HG03196 (cell line): ENCODE measurements around the gene SLC25A29.

Experiments used
- ATAC-seq: cut with Tn5 transposase; IDR thresholded peaks from one replicate; pipeline ENCODE4 v1.9.1; 2021; ENCODE audit not compliant: unreplicated experiment

Gene SLC25A29

DNA sequence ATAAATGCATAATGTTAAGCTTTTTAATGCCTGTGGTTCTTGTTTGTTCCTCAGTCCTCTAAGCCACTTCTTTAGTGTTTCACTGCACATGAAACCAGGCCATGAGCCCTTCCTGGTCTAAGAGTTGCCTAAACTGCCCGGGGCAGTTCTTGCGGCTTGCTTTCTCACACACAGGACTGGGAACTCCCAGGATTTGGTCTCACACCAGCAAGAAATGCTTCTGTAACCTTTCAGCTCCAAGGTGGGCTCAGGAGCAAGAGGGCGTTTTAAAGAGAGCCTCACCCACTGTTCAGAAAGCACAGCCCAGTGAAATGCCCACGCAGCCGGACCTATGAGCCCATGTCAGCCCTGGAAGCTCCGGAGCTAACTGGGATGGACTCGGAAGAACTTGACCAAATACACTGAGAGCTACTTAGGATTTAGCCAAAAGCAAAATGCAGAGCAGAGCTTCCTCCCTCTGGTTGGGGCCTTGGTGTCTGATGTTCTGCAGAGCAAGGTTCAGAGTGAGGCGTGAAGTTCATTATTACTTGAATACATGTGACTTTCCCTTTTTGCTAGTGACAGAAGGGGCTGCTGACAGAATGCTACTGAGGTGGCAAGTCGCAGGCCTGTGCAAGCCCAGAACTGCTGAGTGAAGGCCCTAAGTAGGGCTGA is 23.4 kb downstream of the SLC25A29 start:
- ATAC-seq, result no peak

GRCh38 chr14:100282083-100282350 is 24.2 kb downstream of the SLC25A29 start:
- ATAC-seq, result no peak

GRCh38 chr14:100281286-100282082 is 24.8 kb downstream of the SLC25A29 start:
- ATAC-seq, result no peak

- no peak for ATAC-seq
Measured at GRCh38 chr14:100279563-100279962, 26.7 kb downstream of the SLC25A29 start.

DNA sequence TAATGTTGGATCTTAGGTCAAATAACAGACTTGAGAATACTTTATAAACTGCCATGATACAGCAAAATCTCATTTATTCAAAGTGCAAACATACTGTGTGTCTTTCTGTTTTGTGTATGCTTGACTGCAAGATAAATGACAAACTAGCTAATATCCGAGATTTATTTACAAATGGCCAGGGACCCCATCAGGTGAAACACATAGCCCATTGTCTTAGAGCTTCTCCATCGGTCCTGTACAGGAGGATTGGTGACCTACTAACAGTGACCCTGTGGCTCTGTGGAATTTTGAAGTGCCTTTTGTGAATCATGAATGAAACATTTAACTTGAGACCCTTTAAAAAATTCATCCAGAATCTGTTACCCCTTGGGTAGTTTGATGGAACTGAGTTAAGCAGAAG is 27.1 kb downstream of the SLC25A29 start:
- no peak for ATAC-seq

DNA sequence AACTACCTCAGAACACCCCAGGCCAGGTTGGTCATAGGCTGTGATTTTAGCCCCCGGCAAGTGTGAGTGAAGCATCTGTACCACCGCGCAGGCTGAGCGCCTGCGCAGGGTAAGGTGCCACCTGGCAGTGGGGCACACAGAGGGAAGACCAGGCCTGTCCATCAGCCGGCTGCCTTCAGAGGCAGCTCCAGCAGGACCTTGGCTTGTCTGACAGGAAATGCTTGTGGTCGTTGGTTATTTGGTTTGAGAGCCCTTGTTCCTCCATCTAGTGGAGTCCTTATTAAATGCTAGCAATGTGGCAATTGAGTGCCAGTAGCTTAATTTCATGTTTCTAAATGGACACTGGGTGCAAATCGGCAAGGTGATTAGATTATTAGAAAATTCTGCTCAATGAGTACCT is 27.5 kb downstream of the SLC25A29 start:
- no peak for ATAC-seq

- ATAC-seq, result no peak
Measured at GRCh38 chr14:100275214-100275613, 31.0 kb downstream of the SLC25A29 start.

DNA sequence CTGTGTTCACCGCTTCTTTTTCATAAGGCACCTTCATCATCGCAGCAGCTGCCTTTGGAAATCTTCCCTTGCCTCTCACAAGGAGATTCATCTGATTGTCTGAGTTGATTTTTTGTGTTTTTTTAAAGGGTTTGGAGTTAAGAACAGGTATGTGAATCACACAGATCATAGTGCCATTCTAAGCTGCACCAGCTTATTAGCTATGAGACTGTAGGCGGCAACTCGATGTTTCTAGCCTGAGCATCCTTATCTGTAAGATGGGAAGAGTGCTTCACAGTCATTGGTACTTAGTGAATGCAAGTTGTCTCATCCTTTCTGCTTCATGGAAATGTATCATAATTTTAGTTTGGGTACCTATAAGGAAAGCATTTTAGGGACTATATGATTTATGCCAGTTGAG is 32.0 kb downstream of the SLC25A29 start:
- no peak for ATAC-seq

GRCh38 chr14:100271247-100271939 is 34.9 kb downstream of the SLC25A29 start:
- no peak for ATAC-seq

- no peak for ATAC-seq
Measured at GRCh38 chr14:100268591-100269207, 37.5 kb downstream of the SLC25A29 start.

- ATAC-seq, result no peak
Measured at GRCh38 chr14:100267990-100268389, 38.3 kb downstream of the SLC25A29 start.

GRCh38 chr14:100263141-100263540 is 43.1 kb downstream of the SLC25A29 start:
- no peak for ATAC-seq

- ATAC-seq, result no peak
Measured at GRCh38 chr14:100262545-100262944, 43.7 kb downstream of the SLC25A29 start.

DNA sequence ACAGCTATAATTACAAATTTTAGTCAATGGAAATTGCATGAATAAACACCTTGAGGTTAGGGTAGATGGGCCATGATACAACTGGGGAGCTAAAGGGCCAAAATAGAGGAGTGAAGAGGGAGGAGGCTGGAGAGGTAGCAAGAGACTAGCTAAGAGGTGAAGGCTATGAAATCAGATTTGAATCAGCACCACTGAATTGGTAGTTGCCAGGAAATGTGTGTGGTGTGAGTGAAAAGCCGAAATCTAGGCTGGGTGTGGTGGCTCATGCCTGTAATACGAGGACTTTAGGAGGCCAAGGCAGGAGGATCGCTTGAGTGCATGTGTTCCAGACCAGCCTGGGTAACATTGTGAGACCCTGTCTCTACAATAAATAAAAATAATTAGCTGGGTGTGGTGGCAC is 44.6 kb downstream of the SLC25A29 start:
- no peak for ATAC-seq

GRCh38 chr14:100256339-100256895 is 49.8 kb downstream of the SLC25A29 start:
- no peak for ATAC-seq

DNA sequence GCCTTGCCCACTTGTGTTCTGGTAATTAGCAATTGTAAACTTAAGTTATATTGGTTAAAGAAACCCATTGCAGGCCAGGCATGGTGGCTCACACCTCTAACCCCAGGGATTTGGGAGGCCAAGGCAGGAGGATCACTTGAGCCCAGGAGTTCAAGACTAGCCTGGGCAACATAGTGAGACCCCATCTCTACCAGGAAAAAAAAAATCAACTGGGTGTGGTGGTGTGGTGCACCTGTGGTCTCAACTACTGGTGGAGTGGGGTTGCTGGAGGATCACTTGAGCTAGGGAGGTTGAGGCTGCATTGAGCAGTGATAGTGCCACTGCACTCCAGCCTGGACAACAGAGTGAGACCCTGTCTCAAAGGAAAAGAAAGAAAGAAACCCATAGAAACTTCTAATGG is 53.6 kb downstream of the SLC25A29 start:
- no peak for ATAC-seq

DNA sequence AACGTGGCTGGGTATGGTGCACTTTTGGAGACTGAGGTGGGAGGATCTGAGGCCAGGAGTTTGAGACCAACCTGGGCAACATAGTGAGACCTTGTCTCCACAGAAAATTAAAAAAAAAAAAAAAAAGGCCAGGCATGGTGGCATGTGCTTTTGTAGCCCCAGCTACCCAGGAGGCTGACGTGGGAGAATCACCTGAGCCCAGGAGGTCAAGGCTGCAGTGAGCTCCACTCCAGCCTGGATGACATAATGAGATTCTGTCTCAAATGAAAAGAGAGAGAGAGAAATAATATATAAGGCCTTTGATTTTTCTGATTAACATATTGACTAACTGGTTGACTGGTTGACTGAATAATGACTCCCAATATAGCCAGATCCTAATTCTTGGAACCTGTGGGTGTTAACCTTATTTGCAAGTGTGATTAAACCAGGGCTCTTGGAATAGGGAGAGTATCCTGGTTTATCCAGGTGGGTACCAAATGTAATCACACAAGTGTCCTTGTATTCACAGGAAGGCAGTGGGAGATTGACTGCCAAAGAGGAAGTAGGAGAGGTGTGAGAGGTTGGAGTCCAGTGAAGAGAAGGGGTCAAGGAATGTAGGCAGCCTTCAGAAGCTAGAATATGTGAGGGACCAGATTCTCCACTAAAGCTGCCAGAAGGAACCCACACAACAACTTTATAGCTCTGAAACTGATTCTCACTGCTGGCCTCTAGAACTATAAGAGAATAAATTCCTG is 55.3 kb downstream of the SLC25A29 start:
- ATAC-seq, result no peak

DNA sequence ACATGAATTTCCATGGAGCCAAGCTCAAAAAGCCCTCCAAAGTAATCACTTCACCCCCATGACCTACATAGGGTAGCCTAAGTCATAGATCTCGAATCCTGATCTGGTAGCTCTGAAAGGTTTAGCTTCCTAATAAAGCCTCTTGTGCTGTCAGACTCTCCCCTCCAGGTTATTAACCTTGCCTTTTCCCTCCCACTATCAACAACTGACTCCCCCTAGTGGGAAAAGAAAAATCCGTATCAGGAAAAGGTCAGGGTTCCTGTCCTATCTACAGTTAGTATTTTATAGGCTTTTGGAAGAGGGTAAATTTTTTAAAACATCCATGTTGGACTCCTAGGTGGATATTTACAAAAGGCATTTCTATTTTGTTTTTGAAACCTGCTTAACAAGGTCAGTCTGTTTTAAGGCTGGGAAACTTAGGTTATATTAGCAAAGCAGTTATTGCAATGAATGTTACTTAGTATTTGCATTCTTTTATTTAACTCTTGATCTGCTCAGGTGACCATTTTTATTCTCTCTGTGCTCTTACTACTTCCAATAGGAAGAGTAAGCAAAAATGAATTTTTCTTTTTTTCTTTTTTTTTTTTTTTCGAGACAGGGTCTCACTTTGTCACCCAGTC is 59.3 kb downstream of the SLC25A29 start:
- no peak for ATAC-seq

DNA sequence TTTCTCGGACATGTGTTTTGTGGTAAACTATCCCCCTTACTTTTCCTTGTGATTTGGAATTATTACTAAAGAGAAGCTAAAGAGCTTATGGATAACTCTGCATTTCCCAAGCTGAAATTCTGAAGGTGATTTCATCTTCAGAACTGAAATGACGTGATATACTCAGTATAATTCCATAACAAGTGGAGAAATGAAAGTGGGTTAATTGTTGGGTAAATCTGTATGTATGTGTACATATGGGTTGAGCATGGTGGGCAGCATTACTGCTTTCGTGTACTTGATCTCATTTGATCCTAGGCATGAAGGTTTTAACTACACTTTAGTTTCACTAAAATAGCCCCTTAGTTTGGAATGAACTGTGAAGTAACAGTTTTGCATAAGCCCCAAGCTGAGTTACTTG is 63.2 kb downstream of the SLC25A29 start:
- no peak for ATAC-seq

DNA sequence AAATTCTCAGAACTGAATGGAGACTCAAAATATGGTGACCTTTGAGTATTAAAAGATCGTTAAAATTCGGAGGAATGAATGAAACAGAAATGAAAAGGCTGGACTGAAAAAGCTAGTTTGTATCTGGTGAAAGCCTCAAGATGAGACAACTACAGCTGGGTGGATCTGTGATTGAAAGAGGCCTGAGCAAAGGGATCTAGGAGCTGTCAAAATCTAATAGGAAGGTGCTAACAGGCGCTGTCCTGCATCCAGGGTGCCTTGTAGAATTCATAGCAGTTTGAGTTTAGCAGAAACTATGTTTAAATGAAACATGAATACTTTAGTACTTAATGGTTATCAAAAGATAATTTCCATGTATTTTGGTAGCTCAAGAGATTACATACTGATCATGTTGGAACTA is 65.0 kb downstream of the SLC25A29 start:
- no peak for ATAC-seq
